Mammary epithelial cell (primary cell): ENCODE measurements around the gene MEGF8.
"Not testable (repeated sequence)": the region's sequence is repeated elsewhere in the genome, so short reads cannot be mapped to it uniquely, and the experiment has no call there.

Source experiments
- CTCF ChIP-seq, 2 donors: IDR thresholded peaks in 1 of 2; conservative IDR thresholded peaks in 1 of 2; 2 replicates each; pipeline ENCODE4 v1.5.1; 2011 to 2012; ENCODE audit warnings: inconsistent platforms in 2 of 2, low read length in 2 of 2, mild to moderate bottlenecking in 2 of 2, control low read depth in 1 of 2, low read depth in 1 of 2; ENCODE audit not compliant: insufficient read depth in 1 of 2; ENCODE audit errors: extremely low read depth in 1 of 2
- EZH2 ChIP-seq: IDR thresholded peaks from 2 replicates; pipeline ENCODE4 v1.6.1; 2012; ENCODE audit warnings: low read length, inconsistent platforms, borderline replicate concordance

GRCh38 chr19:42339126-42339860 lies 13.9 kb downstream of the MEGF8 start:
- TF ChIP-seq CTCF (conservative IDR thresholded peaks at IDR 0.05 in 1 of 2, IDR thresholded peaks at IDR 0.05 in 1 of 2; ENCODE audit: extremely low read depth in 1 of 2, insufficient read depth in 1 of 2, low read depth in 1 of 2, low read length in 2 of 2); EZH2: not testable (repeated sequence)
